Measurements from ENCODE around the gene TRPM8.
"Not testable (repeated sequence)": the region's sequence is repeated elsewhere in the genome, so short reads cannot be mapped to it uniquely, and the experiment has no call there.

The TRPM8 gene

DNA sequence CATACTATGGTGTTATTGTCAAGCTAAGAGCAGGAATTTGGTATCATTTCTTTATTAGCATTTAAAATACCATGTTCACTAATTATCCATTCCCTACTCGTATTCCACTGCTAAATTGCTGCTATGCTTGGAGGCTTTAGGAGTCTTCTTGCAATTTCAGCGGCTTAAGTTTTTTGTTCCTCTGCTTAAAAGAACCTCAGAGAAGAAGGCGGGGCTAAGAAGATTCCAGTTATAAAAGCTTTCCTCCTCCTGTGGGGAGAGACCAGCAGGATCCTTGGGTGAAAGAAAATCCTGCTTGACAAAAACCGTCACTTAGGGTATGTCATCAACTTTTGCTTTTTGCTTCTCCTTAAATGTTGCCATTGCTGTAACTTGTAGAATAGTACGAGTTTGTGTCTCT, at the start of gene TRPM8:
TRPM8 (plus strand) TSS at position 258 of the 400 bp plus-strand sequence. CDS start 9,165 bp downstream, outside the sequence.
- DNase-seq (ENCODE audit: low read depth), result no peak

DNA sequence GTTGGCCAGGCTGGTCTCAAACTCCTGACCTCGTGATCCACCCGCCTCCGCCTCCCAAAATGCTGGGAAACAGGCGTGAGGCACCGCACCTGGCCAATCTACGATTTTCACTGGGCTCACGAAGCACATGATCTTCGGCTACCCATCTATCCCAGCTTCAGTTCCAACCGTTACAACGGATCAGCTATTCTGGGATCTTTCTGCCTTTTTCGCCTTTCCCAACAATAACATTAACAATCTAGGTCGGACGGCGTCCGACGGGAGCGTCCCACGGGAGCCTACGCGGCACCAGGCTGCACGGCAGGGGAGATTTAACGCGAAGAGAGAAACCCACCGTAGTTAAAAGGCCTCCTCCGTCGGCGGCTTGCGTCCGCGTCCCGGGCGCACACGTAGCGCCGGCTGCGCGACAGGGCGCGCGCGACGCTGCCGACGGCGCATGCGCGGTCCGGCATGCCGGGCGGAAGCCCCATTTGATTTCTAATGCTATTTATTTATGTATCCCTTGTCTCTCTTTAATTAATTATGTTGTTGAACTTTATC, 49.1 kb upstream of the TRPM8 start, which contains the start of gene MSL3B:
MSL3B (minus strand) TSS at position 394 of the 540 bp plus-strand sequence.
- DNase-seq (ENCODE audit: low read depth), result no peak

DNA sequence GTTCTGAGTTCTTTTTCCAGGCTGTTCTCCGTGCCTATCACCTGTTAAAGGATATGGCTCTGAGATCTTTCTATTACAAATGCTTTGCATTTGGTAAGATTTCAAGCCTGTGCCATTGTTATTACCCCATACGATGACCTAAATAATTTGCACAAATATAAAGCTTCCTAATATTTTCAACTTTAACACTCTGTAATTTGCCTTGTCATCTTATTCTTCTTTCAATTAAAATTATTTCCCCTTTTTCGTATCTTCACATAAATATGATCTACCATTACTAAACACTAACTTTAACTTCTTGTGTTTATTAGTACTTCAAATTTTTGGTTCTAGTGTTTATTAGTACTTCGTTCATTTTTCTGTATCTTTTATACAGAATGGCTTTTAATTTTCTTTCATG, 45.7 kb upstream of the TRPM8 start:
- no peak for DNase-seq (ENCODE audit: low read depth)

DNA sequence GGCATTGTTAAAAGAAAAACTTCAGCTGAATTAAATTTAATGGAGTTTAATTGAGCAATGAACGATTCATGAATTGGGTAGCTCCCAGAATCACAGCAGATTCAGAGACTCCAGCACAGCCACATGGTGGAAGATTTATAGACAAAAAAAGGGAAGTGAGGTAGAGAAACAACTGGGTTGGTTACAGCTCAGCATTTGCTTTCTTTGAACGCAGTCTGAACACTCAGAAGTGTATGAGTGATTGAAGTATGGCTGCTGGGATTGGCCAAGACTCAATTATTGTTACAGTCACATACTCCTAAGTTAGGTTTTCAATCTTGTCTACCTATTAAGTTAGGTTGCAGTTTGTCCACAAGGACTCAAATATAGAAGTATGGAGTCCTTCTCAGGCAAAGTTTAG, 45.0 kb upstream of the TRPM8 start:
- not testable (repeated sequence) for DNase-seq (ENCODE audit: low read depth)

- no peak for DNase-seq (ENCODE audit: low read depth)
Observed at GRCh38 chr2:233882353-233882752, 34.8 kb upstream of the TRPM8 start.

GRCh38 chr2:233892793-233893192, 24.4 kb upstream of the TRPM8 start:
- no peak for DNase-seq (ENCODE audit: low read depth)

DNA sequence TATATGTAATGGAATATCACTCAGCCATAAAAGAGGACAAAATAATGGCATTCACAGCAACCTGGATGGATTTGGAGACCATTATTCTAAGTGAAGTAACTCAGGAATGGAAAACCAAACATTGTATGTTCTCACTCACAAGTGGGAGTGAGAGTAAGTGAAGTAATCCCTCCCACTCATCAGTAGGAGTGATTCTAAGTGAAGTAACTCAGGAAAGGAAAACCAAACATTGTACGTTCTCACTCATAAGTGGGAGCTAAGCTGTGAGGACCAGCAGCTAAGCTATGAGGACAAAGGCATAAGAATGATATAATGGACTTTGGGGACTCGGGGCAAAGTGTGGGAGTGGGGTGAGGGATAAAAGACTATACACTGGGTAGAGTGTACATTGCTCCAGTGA, 20.9 kb upstream of the TRPM8 start:
- DNase-seq (ENCODE audit: low read depth), result not testable (repeated sequence)

DNA sequence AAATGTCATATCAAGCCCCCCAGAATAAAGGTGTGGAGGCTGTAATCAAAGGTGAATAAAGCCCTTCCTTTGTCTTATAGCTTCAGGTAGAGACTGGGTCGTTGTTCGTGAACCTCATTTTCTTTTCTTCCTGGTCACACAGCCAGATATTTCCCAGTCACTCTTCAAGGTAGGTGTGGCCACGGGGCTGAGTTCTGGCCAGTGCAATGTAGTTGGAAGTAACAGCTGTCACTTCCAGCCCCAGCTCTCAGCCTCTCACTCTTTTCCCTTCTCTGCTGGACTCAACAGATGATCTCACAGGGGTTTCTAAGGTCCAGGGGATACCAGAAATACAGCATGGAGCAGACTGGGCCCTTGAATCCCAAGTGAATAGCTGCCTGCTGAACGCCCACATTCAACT, 15.8 kb upstream of the TRPM8 start:
- no peak for DNase-seq (ENCODE audit: low read depth)

DNA sequence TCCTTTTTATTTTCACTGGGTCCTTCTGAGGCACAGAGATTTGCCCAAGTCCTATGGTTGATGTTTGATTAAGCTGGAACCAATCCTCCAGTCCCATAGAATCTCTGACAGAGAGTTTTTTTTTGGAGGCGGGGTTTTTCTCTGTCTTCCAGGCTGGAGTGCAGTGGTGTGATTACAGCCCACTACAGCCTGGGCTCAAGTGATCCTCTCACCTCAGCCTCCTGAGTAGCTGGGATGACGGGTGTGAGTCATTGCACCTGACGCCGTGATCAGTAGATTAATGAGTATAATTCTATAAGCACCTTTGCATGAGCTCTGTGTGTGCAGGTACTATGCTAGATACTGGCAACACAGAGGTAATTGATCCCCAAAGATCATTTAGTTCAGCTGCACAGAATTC, 15.3 kb upstream of the TRPM8 start:
- DNase-seq (ENCODE audit: low read depth), result no peak

DNA sequence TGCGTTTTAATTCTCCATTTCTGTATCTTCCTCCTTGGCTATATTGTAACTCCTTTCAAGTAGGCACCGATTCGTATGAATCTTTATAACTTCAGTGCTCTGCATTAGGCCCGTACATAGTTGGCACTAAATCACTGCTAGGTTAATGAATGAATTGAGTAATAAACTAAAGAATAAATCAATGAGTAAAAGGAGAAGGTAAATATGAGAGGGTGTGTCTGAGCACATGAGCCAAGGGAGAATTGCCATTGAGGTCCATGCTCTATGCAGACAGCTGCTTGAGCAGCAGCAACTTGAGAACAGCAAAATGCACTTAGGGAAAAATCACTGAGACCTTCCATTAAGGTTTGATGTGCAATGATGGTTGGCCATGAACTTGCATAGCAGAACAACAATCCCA, 11.2 kb upstream of the TRPM8 start:
- DNase-seq (ENCODE audit: low read depth), result no peak

DNA sequence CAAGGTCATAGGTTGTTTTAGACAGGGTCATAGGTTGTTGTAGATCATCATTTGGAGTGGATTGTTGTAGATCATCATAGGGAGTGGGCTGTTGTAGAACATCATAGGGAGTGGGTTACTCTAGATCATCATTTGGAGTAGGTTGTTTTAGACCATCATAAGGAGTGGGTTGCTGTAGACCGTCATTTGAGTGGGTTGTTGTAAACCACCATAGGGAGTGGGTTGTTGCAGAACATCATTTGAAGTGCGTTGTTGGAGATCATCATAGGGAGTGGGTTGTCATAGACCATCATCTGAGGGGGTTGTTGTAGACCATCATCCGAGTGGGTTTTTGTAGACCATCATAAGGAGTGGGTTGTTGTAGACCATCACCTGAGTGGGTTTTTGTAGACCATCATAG, 9.5 kb upstream of the TRPM8 start:
- DNase-seq (ENCODE audit: low read depth), result no peak

DNA sequence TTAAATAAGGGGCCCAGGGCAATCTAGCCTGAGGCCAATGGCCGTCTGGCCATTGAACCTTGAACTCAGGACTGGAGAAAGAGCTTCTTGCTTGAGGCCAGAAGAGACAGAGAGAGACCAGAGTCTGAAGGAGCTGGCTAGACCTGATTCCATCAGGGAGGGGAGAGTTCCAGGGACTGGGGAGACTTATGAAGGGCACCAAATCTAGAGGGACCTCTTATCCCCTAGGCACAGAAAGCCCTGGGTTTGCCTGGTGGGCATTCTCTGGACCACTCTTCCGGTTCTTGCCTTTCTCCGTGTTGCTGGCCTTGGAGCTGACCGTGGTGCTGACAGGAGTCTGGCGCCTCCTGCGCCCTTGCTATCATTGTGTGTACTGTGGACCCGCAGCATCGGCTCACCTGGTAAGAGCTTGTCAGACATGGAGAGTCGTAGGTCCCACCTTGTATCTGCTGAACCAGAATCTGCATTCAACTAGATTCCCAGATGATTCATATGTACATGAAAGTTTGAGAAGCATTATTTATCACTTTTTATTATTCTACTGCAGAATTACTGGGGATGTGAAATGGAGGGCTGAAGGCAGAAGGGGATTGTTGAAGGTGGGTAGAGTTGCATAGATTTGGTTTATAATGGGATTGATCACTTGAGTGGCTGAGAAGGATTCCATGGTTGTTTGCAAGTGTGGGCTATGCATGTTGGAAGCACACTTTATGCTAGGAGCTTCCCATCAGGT, 4.3 kb upstream of the TRPM8 start:
- no peak for DNase-seq (ENCODE audit: low read depth)

GRCh38 chr2:233915128-233915527, 2.0 kb upstream of the TRPM8 start:
- DNase-seq (ENCODE audit: low read depth), result no peak

- no peak for DNase-seq (ENCODE audit: low read depth)
Observed at GRCh38 chr2:233919319-233919718, 2.1 kb downstream of the TRPM8 start.

DNA sequence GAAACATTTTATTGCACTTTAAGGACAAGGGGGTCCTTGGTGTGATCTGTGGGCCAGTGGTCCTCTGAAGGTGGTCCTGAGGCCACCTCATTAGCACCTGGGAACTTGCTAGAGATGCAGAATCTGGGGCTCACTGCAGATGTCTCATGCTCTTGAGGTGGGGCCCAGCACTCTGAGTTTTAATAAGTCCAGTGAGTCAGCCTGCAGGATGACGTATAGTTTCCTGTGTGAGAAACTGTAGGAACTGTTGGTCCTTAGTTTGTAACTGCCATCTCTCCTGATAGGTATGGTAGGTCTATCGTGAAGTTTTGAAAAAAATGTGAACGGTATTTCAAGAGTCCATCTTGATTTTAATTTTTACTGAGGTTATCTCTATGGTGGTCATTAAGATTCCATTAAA, 2.8 kb downstream of the TRPM8 start:
- no peak for DNase-seq (ENCODE audit: low read depth)

DNA sequence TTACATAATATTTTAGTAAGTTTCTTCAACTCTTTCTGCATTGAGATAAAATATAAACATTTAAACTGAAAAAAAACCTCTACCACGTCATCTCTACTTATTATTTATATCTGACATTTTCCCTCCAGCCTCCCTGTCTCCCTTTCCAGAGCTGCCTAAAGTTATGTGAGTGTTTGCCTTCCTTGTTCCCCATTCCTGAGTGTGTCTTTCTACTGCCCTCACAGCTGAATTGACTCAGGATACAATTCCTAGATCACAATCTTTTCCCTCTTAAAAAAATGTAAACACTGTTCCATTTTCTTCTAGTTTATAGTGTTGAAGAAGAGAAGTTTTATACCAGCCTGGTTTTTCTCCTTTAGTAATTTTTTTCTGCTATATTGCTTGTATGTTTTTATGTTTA, 5.3 kb downstream of the TRPM8 start:
- no peak for DNase-seq (ENCODE audit: low read depth)

- DNase-seq (ENCODE audit: low read depth), result no peak
Observed at GRCh38 chr2:233925402-233925801, 8.2 kb downstream of the TRPM8 start.

GRCh38 chr2:233926806-233927205, 9.6 kb downstream of the TRPM8 start:
- DNase-seq (ENCODE audit: low read depth), result no peak

GRCh38 chr2:233928594-233929351, 11.6 kb downstream of the TRPM8 start:
- DNase-seq (ENCODE audit: low read depth), result no peak

DNA sequence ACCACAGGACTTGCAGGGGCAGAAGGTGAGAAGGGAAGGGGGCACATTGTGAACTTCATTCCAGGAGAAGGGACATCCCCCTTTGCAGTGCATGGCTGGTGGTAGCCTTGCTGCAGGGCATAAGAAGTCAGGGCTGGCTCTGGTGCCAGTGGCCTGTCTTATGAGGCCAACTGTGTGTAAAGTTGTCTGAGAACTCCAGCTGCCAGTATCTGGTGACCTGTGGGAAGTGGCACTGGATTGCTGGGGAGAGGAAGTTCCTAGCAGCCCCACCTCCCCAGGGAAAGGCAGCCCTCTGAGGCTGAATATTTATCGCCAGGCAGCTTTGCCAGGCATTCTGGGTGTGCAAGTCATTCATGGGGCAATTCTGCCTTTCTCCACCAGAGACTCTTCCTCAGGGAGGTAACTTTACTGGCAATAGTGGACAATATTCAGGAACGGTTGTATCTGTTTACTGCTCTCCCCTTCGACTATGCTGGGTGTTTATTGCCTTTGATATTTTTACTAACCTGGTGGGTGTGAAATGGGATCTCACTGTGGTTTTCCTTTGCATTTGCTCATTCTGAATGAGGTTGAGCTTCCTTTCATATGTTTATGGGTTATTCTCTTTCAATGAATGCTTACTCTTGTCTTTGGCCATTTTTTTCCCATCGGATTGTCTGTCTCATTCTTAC, 12.3 kb downstream of the TRPM8 start:
- DNase-seq (ENCODE audit: low read depth), result no peak

GRCh38 chr2:233934524-233934923, 17.4 kb downstream of the TRPM8 start:
- no peak for DNase-seq (ENCODE audit: low read depth)

- no peak for DNase-seq (ENCODE audit: low read depth)
Observed at GRCh38 chr2:233935426-233935825, 18.3 kb downstream of the TRPM8 start.

DNA sequence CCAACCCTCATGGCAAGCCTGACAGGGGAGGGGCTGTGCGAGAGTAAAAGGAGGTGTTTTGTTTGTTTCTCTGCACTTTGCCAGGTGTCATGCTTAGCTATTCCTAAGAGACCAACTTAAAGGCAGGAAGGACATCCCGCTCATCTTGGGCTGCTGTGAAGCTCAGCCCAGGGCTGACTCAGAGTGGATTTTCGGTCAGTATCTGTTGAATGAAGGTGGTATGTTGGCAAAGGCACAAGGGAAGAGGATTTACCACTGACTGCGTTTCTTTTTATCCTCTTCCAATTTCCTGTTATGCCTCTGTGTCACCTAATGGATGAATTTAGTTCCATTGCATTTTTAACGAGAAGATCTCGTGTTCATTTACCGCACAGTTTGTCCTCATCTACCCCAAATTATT, 18.9 kb downstream of the TRPM8 start:
- DNase-seq (ENCODE audit: low read depth), result no peak
